Left hindlimb (tissue), 1 donor: ENCODE measurements around the gene SHB.

Experiments
- DNase-seq: peaks from one replicate; pipeline ENCODE4 v3.0.0-alpha.2; 2018

SHB gene

DNA sequence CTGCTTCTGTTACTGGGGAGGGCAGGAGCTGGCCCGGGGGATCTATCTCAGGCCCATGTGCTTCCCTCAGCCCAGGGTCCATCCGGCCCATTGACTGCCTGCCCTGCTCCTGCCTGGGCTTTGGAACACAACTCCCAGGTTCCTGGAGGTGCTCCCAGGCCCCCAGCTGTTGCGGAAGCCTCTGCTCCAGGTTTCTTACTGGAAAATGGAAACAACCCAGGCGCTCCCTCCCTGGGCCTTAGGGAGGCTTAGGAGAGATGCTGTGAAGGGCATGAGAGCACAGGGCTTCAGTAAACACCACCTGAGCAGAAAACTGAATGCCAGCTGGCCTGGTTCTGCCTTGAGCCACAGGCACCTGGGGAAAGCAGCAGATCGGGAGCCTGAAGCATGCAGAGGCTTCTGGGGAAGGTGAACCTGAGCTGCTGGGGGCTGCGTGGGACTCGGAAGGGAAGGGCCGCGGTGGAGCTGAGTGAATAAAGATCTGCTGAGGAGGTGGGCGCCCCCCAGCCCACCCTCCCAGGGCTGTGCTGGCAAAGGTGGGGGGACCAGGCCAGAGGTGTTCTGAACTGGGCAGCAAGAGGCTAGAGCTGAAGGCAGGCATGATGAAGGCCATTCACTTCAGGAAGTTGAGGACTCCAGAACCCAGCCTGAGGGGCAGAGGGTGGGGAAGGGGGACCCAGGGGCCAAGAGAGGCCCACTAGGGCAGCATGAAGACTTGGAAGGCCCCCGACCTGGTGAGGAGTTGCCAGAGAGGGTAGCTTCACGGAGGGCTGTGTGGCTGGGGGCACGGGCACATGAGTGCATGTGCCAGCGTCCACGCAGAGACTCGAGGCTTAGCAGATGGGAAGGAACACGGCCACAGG, 64.8 kb downstream of the SHB start:
- DNase-seq: no peak

DNA sequence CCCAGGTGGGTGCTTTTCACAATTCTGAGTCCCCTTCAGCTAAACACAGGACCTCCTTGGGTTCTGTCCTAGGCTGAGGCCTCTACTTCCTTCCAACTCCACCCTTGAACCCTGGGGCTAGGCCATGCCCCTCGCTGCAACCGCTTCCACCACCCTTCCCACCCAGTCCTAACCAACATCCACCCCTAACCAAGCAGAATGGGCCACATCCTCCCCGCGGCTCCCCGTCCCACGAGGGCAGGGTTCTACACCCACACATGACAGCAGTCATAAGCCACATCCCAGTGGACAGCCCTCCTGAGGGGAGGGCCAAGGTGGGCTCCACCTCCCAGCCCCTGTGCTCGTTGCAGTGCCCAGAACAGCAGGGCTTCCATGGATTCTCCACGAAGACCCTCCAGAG, 65.8 kb downstream of the SHB start:
- DNase-seq: no peak

GRCh38 chr9:38001430-38001829, 67.6 kb downstream of the SHB start:
- DNase-seq: no peak

GRCh38 chr9:38000735-38001134, 68.3 kb downstream of the SHB start:
- no peak for DNase-seq

DNA sequence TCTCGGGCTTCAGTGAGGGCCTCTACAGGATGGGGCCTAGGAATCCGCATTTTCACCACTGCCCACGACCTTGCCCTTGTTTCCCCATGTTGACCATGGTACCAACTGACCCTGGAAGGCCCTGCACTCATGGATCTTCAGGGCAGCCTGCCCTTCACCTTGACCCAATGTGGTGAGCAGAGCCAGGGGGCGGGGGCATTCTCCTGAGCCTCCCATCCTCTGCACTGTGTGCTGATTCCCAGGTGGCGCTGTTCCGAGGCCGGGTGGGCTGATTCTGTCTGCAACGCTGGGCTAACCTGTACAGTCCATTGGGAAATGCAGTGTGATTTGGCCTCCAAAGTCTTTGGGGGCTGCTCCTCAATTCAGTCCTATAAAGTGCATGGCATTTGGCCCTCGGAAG, 68.7 kb downstream of the SHB start:
- no peak for DNase-seq

GRCh38 chr9:37999588-38000189, 69.3 kb downstream of the SHB start:
- DNase-seq: no peak

DNA sequence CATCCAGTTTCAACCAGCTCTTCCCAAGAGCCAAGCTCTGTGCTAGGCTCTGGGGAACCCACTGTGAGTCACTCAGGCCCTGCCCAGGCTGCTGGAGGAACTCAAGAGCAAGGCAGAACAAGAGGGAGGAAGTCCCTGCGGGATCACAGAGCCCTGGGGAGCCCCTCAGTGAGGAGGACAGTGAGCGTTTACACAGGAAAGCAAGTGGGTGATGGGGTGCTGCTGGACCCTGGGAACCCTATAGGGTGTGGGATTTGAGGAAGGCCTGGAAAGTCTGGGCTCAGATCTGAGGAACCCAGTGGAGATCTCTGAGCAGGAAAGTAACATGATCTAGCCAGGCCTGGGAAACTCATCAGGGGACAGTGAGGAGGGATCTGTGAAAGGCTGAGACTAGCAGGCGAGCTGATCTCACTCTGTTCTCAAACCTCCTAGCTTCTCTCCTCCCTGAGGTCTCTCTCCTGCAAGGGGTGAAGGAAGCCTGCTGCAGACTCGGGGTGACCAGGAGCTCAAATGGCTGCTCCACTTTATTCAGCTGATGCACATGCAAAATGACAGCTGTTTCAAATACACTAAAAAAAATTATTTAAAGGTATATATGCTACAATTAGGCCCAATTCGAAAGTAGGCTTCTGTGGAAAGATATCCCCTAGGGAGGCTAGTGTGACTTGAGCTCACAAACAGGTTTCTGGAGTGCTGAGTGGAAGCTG, 70.0 kb downstream of the SHB start:
- no peak for DNase-seq

- no peak for DNase-seq
These were observed 71.2 kb downstream of the SHB start for GRCh38 chr9:37997636-37998374.

DNA sequence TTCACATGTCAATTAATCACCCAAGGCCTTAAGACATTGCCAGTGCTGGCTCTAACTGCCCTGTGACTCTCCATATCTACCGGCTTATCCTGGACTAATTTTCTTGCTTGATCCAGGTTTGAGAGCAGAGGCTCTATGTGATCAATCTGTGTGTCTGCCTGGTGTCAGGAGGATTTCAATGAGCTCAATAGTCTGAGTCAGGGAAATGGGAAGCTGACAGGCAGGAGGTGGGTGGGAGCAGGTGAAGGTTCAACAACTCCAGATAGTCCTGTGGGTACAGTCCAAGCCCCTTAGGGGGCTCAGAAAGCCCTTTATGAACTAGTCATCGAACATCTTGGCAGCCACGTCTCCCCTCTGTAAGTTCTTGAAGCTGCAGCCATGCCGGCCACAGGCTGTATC, 72.2 kb downstream of the SHB start:
- no peak for DNase-seq

DNA sequence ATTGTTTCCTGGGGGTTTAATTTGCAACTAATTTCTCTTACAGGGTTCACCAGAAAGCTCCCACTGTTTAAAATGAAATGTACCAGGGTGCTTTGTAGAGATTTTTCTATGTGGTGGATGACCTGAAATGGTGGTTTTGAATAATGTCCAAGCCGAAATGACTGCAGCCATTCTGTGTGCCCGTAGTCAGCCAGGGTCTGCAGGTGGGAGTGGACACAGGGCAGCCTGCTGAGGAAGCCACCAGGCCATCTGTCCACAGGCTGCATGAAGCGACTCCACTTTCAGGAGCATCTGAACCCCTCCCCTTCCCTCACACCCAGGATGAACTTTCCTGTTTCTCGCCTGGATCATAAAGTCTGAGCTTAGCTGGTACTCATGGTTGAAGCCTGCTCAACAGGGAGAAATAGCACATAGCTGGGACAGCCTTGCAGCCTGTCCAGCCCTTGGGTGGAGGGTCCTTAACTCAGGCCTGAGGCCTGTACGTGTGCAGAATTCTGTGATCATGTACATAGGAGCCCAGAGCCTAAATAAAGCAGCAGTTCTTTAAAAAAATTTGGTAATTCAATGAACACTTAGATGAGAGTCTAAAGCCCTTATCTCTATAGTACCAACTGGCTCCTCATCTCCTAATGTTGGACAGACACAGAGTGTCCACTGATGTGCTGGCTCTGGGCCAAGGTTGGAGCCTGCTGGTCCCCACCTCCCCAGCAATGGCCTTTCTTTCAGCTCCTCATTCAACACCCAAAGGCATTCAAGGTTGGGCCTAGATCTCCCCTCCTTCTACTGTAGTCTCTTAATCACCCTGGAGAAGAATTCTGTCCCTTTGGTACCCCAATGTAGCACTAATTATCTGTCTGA, 72.8 kb downstream of the SHB start:
- no peak for DNase-seq

- no peak for DNase-seq
These were observed 73.7 kb downstream of the SHB start for GRCh38 chr9:37995348-37995737.

DNA sequence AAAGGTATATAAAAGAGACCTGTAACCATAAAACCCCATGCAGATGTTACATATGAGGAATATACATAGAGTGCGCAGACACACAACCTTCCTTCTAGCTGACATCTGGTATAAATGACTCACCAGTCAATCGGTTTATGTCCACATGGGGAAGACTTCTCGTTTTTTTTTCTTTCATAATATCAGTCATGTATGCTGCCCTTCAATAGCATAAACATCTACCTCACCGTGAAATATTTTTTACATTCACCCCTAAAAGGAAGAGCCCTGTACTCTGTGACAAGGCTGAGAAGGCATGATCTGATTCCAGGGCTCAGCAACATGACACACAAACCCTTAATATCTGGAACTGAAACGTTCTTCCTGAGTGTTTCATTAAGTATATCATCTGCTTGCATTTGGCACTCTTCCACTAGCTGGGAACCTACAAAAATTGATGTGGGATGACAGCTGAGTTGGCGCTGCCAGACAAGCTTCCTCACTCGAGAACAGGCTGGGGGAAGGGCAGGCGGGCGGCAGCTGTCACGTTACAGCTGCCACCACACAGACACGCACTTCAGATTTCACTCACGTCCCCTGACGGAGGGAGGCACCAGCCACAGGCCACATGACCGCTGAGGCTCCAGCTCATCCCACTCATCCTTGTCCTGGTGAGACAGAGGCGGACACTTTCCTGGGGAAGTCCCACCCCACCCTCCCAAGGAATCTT, 74.2 kb downstream of the SHB start:
- DNase-seq: peak; percentile 85

DNA sequence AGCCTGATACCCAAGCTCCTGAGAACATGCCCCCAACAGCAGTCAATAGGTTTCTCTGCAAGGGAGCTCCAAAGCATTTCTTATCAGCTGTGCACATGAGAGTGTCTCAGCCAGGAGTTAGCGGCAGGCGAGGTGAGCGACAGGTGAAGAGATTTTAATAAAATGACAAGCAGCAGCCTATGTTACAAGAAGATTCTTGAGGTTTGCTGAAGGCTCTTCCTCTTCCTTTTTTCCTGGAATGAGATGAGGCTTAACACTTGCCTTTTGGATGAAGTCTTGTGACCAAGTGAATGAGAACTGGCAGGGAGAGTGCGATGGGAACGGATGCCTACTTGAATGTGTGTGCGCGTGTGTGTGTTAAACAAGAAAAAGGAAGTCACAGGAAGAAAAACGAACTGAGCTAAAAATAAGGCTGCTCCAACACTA, 76.1 kb downstream of the SHB start:
- DNase-seq: no peak

DNA sequence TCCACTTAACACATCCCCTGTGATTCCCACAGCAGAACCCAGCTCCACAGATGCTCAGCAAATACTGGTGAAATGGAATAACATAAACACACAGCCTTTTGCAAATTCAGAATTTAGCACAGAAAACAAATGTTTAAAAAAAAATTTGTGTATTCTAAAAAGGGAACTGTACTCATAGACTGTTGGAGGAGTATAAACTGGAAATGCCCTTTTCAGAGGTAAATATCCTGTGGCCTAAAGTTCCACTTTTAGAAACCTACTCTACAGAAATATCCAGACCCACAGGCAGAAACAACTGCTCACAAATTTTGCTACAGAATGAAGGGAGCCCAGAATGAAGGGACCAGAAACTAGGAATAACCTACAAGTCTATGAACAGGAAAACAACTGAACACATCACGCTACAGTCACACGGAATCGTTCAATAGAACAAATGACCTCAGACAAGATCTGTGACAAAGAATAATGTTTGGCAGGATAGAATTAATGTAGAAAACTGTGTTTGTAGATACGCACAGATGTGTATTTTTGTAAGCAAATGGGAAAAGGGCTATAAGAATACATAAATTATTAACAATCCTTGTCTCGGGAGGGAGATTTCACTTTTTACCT, 78.5 kb downstream of the SHB start:
- no peak for DNase-seq

DNA sequence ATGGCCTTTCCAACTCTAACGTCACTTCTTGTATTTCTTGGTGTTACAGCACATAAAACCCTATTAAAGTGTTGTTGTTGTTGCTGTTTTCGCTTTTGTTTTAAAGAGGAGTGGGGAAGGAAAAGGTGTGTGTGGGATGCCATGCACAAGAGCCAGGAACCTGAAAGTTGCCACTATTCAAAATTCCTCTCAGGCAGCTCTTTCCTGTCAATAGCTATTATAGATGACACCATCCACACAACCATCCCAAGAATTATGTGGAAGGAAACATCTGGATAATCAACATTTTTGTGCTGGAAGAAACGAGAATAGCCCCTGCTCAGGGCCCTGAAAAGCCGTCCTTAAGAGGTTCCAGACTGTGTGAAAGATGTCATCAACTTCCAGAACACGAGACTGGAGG, 79.3 kb downstream of the SHB start:
- no peak for DNase-seq

- no peak for DNase-seq
These were observed 80.4 kb downstream of the SHB start for GRCh38 chr9:37988602-37989001.

- no peak for DNase-seq
These were observed 81.0 kb downstream of the SHB start for GRCh38 chr9:37988041-37988440.

GRCh38 chr9:37987467-37987981, 81.5 kb downstream of the SHB start:
- no peak for DNase-seq

DNA sequence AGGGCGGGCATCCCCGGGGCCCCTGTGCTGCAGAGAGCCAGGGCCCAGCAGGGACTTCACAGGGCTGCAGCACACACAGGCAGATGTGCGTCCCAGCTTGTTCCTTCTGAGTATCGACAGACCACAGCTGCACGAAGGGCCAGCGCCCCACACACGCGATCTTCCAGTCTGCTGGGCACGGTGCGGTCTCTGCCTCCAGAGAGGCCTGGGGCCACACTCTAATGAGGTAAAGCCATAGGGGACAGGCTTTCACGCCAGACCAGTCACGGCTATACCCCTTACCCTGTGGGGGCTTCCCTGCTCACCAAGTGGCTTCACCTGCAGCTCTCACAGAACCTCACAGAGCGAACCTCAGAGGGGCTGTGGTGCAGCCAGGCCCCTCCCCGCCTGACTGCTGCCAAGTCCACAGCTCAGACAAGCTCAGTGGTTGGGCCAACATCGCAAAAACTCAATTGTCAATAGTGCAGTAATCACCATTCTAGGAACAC, 82.2 kb downstream of the SHB start:
- no peak for DNase-seq

GRCh38 chr9:37986001-37986400, 83.0 kb downstream of the SHB start:
- no peak for DNase-seq
